ENCODE measurements around the gene ZNF526.

DNA sequence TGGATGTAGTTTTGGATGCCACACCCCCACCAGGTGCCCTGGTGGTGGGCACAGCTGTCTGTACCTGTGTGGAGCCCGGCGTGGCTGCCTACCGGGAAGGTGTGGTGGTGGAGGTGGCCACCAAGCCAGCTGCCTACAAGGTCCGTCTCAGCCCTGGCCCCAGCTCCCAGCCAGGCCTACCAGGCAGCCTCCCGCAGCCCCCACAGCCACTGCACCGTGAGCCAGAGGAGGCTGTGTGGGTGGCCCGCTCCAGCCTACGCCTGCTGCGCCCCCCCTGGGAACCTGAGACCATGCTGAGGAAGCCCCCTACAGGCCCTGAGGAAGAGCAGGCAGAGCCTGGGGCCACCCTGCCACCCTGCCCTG, 52.4 kb downstream of the ZNF526 start:
- TF ChIP-seq, protein P1, sequence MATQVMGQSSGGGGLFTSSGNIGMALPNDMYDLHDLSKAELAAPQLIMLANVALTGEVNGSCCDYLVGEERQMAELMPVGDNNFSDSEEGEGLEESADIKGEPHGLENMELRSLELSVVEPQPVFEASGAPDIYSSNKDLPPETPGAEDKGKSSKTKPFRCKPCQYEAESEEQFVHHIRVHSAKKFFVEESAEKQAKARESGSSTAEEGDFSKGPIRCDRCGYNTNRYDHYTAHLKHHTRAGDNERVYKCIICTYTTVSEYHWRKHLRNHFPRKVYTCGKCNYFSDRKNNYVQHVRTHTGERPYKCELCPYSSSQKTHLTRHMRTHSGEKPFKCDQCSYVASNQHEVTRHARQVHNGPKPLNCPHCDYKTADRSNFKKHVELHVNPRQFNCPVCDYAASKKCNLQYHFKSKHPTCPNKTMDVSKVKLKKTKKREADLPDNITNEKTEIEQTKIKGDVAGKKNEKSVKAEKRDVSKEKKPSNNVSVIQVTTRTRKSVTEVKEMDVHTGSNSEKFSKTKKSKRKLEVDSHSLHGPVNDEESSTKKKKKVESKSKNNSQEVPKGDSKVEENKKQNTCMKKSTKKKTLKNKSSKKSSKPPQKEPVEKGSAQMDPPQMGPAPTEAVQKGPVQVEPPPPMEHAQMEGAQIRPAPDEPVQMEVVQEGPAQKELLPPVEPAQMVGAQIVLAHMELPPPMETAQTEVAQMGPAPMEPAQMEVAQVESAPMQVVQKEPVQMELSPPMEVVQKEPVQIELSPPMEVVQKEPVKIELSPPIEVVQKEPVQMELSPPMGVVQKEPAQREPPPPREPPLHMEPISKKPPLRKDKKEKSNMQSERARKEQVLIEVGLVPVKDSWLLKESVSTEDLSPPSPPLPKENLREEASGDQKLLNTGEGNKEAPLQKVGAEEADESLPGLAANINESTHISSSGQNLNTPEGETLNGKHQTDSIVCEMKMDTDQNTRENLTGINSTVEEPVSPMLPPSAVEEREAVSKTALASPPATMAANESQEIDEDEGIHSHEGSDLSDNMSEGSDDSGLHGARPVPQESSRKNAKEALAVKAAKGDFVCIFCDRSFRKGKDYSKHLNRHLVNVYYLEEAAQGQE (IDR thresholded peaks at IDR 0.05; ENCODE audit: insufficient read depth in 1 of 2, low read depth in 2 of 2, low read length in 2 of 2) = no peak
- TF ChIP-seq TAF1 (IDR thresholded peaks at IDR 0.05; ENCODE audit: borderline replicate concordance, insufficient read depth, low read length) = no peak

Data from PFSK-1 (cell line).